Stimulated activated CD4-positive, alpha-beta T cell treated with anti-CD3 and anti-CD28 coated beads, Interleukin-1b, Interleukin-23, amount 100 ng/mL, for 1 hour (primary cell): ENCODE results near the gene DNTTIP2.
"Not testable (repeated sequence)": the region's sequence is repeated elsewhere in the genome, so short reads cannot be mapped to it uniquely, and the experiment has no call there.

Experiments
- DNase-seq, 2 donors: peaks; one replicate each; pipeline ENCODE4 v3.0.0-alpha.2; 2020; ENCODE audit warnings: low read depth in 2 of 2

The DNTTIP2 gene

GRCh38 chr1:93878889-93879586 is at the start of gene DNTTIP2:
TSS of gene DNTTIP2 (minus strand) at chr1:93879206. CDS start at chr1:93879148, 58 bp downstream.
- DNase-seq, result peak; percentile 59 to 67

- DNase-seq, result no peak
Measured at GRCh38 chr1:93925206-93925605, 46.2 kb upstream of the DNTTIP2 start.

GRCh38 chr1:93919780-93920179 is 40.8 kb upstream of the DNTTIP2 start:
- DNase-seq, result no peak

- DNase-seq, result no peak
Measured at GRCh38 chr1:93917302-93917701, 38.3 kb upstream of the DNTTIP2 start.

GRCh38 chr1:93910880-93911279 is 31.9 kb upstream of the DNTTIP2 start:
- DNase-seq, result not testable (repeated sequence)

GRCh38 chr1:93910305-93910704 is 31.3 kb upstream of the DNTTIP2 start:
- DNase-seq, result no peak

GRCh38 chr1:93909146-93910050 is 30.4 kb upstream of the DNTTIP2 start, which contains the start of gene GCLM:
TSS of gene GCLM (minus strand) at chr1:93909430. CDS start at chr1:93909163, 267 bp downstream.
- peak; percentile 67 to 85 for DNase-seq

GRCh38 chr1:93908394-93909145 is 29.6 kb upstream of the DNTTIP2 start:
- DNase-seq, result peak; percentile 1 to 4

- no peak for DNase-seq
Measured at GRCh38 chr1:93907718-93908117, 28.7 kb upstream of the DNTTIP2 start.

- DNase-seq, result no peak
Measured at GRCh38 chr1:93906480-93906879, 27.5 kb upstream of the DNTTIP2 start.

GRCh38 chr1:93905734-93906133 is 26.7 kb upstream of the DNTTIP2 start:
- DNase-seq, result no peak

GRCh38 chr1:93905051-93905450 is 26.0 kb upstream of the DNTTIP2 start:
- DNase-seq, result no peak

- DNase-seq, result no peak
Measured at GRCh38 chr1:93904228-93904627, 25.2 kb upstream of the DNTTIP2 start.

- no peak for DNase-seq
Measured at GRCh38 chr1:93900723-93901504, 21.9 kb upstream of the DNTTIP2 start.

- DNase-seq, result no peak
Measured at GRCh38 chr1:93899543-93900207, 20.7 kb upstream of the DNTTIP2 start.

- no peak for DNase-seq
Measured at GRCh38 chr1:93888900-93889299, 9.9 kb upstream of the DNTTIP2 start.

GRCh38 chr1:93882269-93882668 is 3.3 kb upstream of the DNTTIP2 start:
- no peak for DNase-seq

GRCh38 chr1:93880731-93881130 is 1.7 kb upstream of the DNTTIP2 start:
- no peak for DNase-seq

- peak in 1 of 2 donors; percentile 21 for DNase-seq
Measured at GRCh38 chr1:93878501-93878888, 511 bp downstream of the DNTTIP2 start.

GRCh38 chr1:93877529-93877928 is 1.5 kb downstream of the DNTTIP2 start:
- no peak for DNase-seq

- no peak for DNase-seq
Measured at GRCh38 chr1:93876244-93876643, 2.8 kb downstream of the DNTTIP2 start.
